Measurements from ENCODE around the gene ZNF217.
A peak's percentile ranks its signal among the peaks of the same experiment; 100 is the strongest.
"Not testable (repeated sequence)": the region's sequence is repeated elsewhere in the genome, so short reads cannot be mapped to it uniquely, and the experiment has no call there.

The ZNF217 gene

DNA sequence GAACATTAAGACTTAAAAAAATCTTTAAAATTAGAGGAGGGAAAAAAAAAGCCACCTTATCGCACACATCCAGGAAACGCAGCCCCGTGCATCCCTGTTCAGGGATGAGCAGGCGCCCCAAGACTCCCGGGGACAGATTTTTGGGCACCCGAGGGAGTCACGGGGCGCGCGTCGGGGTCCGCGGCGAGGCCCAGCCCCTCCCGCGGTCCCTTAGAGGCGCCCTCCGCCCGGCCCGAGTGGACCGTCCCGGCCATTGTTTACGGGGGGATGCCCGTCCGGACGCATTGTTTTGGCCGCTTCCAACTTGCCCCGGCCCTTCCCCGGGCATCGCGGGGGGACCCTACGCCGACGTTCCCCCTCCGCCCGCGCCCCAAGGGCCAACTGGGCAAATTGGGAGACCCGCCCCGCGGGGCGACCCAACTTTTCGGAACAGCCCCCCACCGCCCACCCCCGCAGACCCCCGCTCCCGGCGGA is 610 bp downstream of the ZNF217 start:
- peak overlapping the region; percentile 81 for H3K4me3 ChIP-seq (ENCODE audit: control insufficient read depth, low read depth, low read length)
- DNase-seq (ENCODE audit: low read depth): no peak
- TF ChIP-seq CTCF (IDR thresholded peaks at IDR 0.05; ENCODE audit: control insufficient read depth, insufficient read depth, low read depth, low read length, missing control alignments): no peak

DNA sequence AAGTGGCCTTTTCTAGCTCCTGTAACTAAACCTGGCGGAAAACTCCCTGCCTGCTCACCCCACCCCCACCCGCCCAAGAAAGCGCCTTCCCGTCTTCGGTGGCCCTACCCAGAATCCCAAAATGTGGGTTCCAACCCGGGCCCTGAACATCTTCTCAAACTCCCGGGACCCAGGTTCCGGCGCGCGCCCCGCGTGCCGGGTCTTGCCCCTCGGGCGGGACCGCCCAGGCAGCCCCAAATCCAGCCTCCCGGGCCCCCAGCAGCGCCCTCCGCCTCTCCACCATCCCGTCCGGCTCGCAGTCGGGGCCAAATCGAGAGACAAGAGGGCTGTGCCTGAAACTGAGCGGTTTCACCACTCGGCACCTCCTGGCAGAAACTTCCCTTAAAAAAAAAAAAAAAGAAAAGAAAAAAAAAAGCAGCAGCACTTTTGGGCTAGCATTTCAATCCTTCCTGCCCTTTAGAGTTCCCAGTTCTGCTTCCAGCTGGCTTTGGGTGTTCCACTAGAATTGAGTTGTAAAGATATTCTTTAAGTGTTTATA is 1.1 kb downstream of the ZNF217 start:
- DNase-seq (ENCODE audit: low read depth): not testable (repeated sequence)
- H3K4me3 ChIP-seq (ENCODE audit: control insufficient read depth, low read depth, low read length): peak overlapping the region; percentile 81

DNA sequence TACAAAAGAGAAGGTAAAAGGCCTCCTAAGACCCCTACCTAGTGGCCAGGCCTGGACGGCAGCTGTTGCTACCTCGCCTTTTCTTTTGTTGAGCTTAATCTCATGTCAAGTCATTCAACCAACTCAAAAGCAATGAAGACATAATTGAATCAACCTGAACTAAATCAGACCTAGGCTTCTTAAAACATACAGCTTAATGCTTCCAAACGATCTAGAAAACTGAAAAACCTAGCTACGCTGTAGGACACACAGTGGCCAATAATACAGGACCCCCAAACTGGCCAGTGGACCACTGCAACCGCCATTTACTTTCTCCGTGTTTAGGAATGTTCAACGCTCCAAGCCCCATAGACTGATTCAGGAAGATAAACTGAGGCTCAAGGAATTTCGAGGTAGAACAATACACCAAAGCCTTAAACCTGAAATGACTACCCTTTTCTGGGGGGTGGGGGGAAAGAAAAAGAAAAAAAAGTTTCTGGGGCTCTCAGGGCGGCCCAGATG is 1.6 kb downstream of the ZNF217 start:
- not testable (repeated sequence) for DNase-seq (ENCODE audit: low read depth)
- peak overlapping the region; percentile 81 for H3K4me3 ChIP-seq (ENCODE audit: control insufficient read depth, low read depth, low read length)

DNA sequence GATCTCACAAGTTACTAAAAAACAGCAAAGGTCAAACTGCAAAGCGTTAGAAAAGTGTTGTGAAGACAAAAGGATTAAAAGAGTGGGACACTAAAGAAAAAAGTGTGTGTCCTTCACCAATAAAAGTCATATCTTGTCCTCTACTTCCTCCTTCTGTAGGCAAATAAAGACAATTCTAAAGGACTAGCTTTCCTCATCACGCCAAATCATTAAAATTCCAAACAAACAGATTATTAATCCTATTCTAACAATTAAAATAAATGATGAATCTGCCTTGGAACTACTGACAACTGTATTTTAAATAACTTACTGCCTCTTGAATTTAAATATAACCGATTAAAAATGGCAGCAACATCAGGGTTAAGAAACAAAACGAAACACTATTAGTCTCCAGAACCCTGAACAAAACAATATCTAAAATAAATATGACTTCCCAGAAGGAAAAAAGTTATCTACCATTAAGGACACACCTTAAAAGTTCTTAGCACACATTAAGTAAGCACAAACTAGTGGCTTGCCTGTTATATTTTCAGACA is 2.4 kb downstream of the ZNF217 start:
- peak overlapping the region; percentile 81 for H3K4me3 ChIP-seq (ENCODE audit: control insufficient read depth, low read depth, low read length)
- DNase-seq (ENCODE audit: low read depth): not testable (repeated sequence)

- H3K4me3 ChIP-seq (ENCODE audit: control insufficient read depth, low read depth, low read length): peak overlapping the region; percentile 7; the same call in 1 of the 2 replicates
- DNase-seq (ENCODE audit: low read depth): not testable (repeated sequence)
Observed at GRCh38 chr20:53590608-53591007, 3.0 kb downstream of the ZNF217 start.

DNA sequence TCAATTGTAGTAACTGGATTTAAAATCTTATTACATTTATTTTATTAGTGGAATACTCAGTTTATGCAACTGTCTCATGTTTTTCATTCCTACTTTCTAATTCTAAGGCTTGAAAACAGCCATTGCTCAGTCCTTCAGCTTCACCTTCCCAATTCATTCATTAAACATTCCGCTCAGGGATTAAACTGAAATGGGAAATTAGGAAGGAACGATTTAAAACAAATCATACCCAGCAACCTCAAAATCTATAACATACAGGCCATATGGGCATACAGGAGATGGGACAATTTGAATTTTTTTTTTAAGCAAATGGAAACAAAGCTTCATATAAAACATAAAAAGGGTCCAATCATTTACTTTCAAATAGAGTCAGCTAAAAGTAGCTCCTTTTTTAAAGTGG is 3.5 kb downstream of the ZNF217 start:
- H3K4me3 ChIP-seq (ENCODE audit: control insufficient read depth, low read depth, low read length); DNase-seq (ENCODE audit: low read depth): not testable (repeated sequence)

DNA sequence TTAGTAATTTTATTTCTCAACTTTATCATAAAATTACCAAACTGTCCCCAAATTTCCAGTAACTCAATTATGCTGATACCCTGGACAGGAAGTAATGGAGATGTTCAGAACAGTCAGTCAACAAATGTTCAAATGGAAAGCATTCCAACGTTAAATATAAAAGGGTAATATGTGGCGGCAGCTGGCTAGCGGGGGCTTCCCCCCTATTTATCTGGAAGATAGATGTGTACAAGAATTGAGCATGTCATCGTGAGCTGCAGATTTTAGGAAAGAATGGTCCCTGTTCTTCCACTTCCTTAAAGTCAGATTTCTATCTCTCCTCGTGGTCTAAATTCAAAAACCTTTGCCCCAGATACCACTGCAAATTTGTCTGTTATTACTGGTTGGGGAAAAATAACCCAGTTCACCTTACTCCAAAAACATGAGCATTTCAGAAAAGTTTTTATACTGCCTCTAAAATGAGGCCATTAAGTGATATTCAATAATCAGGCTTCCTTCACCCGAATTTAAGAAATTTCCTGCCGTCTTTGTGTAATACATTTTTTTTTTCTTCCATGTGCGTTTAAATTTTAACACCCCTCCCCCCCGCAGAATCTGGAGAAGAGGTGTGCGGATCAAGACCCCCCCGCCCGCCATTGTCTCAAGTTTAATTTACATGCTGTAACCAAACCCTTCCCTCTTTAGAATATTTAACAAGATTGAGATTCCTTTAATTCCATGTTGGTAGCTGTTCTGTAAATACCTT is 4.1 kb downstream of the ZNF217 start:
- not testable (repeated sequence) for H3K4me3 ChIP-seq (ENCODE audit: control insufficient read depth, low read depth, low read length); DNase-seq (ENCODE audit: low read depth)

- H3K4me3 ChIP-seq (ENCODE audit: control insufficient read depth, low read depth, low read length); DNase-seq (ENCODE audit: low read depth): not testable (repeated sequence)
Observed at GRCh38 chr20:53587157-53587703, 6.4 kb downstream of the ZNF217 start.

- TF ChIP-seq CTCF (IDR thresholded peaks at IDR 0.05; ENCODE audit: control insufficient read depth, insufficient read depth, low read depth, low read length, missing control alignments): no peak
- no peak for DNase-seq (ENCODE audit: low read depth)
- H3K4me3 ChIP-seq (ENCODE audit: control insufficient read depth, low read depth, low read length): no peak overlapping the region
Observed at GRCh38 chr20:53586640-53587039, 7.0 kb downstream of the ZNF217 start.

DNA sequence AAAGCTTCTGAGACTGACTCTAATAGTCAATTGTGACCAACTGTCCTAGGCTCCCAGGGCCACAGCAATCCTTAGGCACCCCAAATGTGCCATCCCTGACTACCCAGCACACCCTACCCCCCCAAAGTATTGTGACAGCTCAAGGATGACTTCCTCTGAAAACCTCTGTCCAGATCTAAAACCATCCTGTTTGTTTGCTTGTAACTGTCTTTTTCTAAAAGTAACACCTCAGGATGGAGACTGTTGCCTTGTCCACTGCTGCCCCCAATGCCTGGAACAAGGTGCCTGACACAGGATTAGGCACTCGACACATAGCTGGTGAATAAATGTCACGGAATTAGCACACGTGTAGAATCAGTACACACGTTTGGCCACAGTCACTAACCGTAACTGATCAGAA is 7.7 kb downstream of the ZNF217 start:
- not testable (repeated sequence) for H3K4me3 ChIP-seq (ENCODE audit: control insufficient read depth, low read depth, low read length)

DNA sequence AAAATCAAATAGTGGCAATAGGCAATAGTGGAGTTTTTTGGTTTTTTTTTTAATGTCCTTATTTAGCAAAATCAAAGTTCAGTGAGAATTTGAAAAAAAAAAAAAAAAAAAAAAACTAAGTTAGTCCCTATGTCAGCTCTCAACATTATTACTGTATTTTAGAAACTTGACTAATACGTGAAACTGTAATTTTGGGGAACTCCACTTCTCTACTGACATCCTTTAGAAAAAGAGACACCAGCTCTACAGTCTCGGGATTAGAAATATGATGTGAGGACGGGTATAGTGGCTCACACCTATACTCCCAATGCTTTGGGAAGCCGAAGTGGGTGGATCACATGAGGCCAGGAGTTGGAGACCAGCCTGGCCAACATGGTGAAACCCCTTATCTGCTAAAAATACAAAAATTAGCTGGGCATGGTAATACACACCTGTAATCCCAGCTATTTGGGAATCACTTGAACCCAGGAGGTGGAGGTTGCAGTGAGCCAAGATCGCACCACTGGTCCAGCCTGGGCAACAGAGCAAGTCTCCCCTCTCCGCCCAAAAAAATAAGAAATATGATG is 8.6 kb downstream of the ZNF217 start:
- H3K4me3 ChIP-seq (ENCODE audit: control insufficient read depth, low read depth, low read length); DNase-seq (ENCODE audit: low read depth): not testable (repeated sequence)

More for the DNA sequence above, 7.7 kb downstream of the ZNF217 start:
- DNase-seq (ENCODE audit: low read depth): not testable (repeated sequence)

DNA sequence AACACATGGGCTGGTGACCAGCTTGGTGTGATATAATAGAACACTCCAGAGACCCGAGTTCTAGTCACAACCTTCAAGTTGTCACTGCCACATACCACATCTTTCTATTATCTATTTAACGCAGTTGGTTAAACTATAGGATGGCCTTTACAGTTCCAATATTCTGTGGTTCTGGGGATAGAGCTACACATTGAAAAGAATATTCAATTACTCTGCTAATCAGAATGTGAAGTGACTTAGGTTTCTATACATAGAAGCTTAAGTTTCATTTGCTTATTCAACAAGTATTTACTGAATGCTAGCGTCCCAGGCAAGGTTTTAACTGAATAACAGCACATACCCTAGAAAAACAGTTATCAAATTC is 9.1 kb downstream of the ZNF217 start:
- not testable (repeated sequence) for DNase-seq (ENCODE audit: low read depth); H3K4me3 ChIP-seq (ENCODE audit: control insufficient read depth, low read depth, low read length)

GRCh38 chr20:53583660-53584549 is 9.7 kb downstream of the ZNF217 start:
- not testable (repeated sequence) for DNase-seq (ENCODE audit: low read depth); H3K4me3 ChIP-seq (ENCODE audit: control insufficient read depth, low read depth, low read length)

All from AG09309 (cell line).